ENCODE measurements around the gene SPSB3. TPM values are rescaled to one million over a fixed set of nuclear protein-coding genes. Genes with fewer than 3 reads are reported as not detected.

Gene SPSB3
- polyA plus RNA-seq, 2 donors: 69.1 to 126 TPM

DNA sequence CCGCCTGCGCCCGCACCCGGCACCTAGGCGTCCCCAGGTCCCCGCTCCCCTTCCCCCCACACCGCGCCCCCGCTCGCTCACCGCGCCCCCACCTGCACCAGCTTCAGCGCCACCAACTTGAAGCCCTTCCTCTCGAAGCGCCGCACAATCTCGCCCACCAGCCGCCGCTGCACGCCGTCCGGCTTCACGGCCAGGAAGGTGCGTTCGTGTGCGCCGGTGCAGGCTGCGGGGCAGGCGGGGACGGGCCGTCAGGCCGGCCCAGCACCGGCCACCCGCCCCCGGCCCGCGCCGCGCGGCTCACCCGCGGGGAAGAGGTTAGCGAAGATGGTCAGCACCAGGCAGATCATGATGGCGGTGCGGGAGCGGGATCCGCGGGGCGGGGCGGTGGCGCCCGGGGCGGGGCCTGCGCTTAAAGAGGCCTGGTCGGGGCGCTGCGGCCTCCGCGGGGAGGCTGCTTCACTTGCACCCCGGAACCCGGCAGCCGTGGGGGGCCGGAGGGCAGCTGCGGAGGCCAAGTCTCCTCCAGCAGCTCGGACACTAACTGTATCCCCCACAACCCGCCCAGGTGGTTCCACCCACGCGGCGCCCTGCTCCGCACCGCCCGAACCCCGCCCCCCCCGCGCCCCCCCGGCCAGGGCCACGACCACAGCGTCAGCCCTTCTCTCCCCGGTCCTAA, 11.0 kb downstream of the SPSB3 start, which contains the start of gene NME3:
NME3 (minus strand) TSS at position 356 of the 676 bp plus-strand sequence; CDS start at position 347, 9 bp downstream.
- Histone ChIP-seq H3K36me3 (ENCODE audit: control insufficient read depth in 2 of 2, insufficient read depth in 2 of 2, low read length in 1 of 2) (peaks cover 7 to 43% of the 10 kb centered on the region in 2 donors), H3K4me3 (ENCODE audit: low read depth in 1 of 2, low read length in 2 of 2) (peak within 1 kb of the TSS; percentile 78 to 93), H3K9me3 (ENCODE audit: control insufficient read depth in 2 of 2, insufficient read depth in 1 of 2, low read depth in 1 of 2, low read length in 1 of 2) (no peaks in the 10 kb centered on the region), H3K27me3 (ENCODE audit: control insufficient read depth in 1 of 2, insufficient read depth in 2 of 2, low read length in 2 of 2) (no peaks in the 10 kb centered on the region), H3K27ac (ENCODE audit: low read depth in 2 of 2, low read length in 1 of 2) (peak within 1 kb of the TSS; percentile 92 to 97), H3K4me1 (ENCODE audit: control insufficient read depth in 2 of 2, insufficient read depth in 2 of 2, low read length in 1 of 2) (peaks cover 4 to 31% of the 10 kb centered on the region in 2 donors)
- 1 to 3% methylated on average over 58 to 79 of the region's 79 CpGs for WGBS, 2 donors

DNA sequence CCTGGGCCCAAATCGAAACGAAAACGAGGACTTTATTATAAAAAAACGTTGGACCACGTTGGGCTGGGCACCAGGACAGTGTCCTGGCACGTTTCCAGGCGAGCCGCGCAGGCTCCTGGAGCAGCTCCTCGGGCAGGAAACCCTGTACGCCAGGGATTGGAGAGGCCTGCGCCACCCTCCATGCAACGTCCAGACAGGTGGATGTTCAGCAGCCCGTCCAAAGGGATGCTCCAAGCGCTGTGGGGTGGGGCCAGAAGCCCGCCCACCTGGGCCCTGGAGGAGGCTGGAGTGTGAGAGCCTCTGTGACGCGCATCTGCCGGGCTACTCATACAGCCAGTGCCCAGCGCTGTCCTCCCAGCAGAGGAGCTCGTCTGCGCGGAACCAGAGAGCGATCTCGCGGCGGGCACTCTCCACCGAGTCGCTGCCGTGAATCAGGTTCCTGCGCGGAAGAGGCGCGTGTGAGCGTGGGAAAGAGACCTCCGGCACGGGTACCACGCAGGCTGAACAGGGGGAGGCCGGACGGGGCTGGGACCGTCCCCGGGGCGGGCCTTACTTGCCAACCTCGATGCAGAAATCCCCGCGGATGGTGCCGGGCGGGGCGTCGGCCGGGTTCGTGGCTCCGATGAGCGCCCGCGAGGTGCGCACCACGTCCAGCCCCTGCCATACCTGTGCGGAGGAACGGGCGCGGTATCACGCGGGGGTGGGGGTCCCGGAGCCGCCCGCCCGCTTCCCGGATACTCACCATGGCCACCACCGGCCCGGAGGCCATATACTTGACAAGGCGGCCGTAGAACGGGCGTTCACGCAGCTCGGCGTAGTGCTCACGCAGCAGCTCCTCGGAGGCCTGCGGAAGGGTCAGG, 11.8 kb downstream of the SPSB3 start:
- WGBS, 2 donors: 6 to 12% methylated on average over 54 to 81 of the region's 81 CpGs
- Histone ChIP-seq H3K4me1 (ENCODE audit: control insufficient read depth in 2 of 2, insufficient read depth in 2 of 2, low read length in 1 of 2) (peaks cover 4 to 31% of the 10 kb centered on the region in 2 donors), H3K27ac (ENCODE audit: low read depth in 2 of 2, low read length in 1 of 2) (peak overlapping the region; percentile 77 to 97)

DNA sequence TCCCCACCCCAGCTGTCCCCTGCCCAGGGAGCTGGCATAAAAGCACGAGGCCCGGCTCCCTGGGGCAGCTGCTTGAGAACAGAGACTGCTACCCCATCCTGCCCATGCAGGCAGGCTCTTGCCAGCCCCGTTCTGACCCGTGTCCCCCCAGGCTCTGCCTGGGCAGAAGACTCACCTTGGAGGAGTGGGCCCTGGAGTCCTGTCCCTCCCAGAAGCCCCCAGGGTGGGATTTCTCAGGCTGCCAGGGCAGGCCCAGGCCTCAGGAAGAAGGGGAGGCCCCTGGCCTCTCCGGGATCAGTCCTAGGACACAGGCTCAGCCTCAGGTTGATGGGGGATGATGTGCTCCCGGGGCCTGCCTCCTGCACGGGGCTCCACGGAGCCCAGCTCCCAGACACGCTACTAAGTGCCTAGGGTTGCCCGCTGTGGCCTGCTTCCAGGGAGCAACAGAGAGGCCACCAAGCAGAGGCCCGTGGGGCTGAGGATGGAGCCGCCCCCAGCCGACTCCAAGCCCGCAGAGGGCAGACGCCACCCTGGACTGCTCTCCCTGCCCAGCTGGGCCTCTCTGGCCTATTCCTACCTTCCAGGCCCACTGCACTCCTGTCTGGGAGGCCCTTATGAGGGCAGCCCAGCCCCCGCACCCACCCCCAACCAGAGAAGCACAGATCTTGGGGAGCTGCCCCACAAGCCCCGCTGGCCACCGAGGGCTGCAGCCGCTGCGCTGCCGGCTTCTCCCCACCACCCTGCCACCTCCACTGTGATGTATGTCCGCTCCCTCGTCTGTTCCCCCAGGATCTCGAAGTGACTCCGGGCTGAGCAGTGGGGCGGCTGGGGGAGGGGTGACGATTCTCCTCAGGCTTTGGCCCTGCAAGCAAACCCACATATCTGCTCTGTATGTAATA, 12.7 kb downstream of the SPSB3 start:
- Histone ChIP-seq H3K27me3 (ENCODE audit: control insufficient read depth in 1 of 2, insufficient read depth in 2 of 2, low read length in 2 of 2) (no peaks in the 10 kb centered on the region), H3K27ac (ENCODE audit: low read depth in 2 of 2, low read length in 1 of 2) (peak overlapping the region in 1 of 2 donors; percentile 45), H3K9me3 (ENCODE audit: control insufficient read depth in 2 of 2, insufficient read depth in 1 of 2, low read depth in 1 of 2, low read length in 1 of 2) (no peaks in the 10 kb centered on the region), H3K4me3 (ENCODE audit: low read depth in 1 of 2, low read length in 2 of 2) (no peak overlapping the region), H3K36me3 (ENCODE audit: control insufficient read depth in 2 of 2, insufficient read depth in 2 of 2, low read length in 1 of 2) (peaks cover 7 to 44% of the 10 kb centered on the region in 2 donors), H3K4me1 (ENCODE audit: control insufficient read depth in 2 of 2, insufficient read depth in 2 of 2, low read length in 1 of 2) (peaks cover 4 to 25% of the 10 kb centered on the region in 2 donors)
- WGBS, 2 donors: 71 to 72% methylated on average over 26 to 27 of the region's 27 CpGs

More for the DNA sequence above, 11.8 kb downstream of the SPSB3 start:
- no peaks in the 10 kb centered on the region for H3K27me3 ChIP-seq (ENCODE audit: control insufficient read depth in 1 of 2, insufficient read depth in 2 of 2, low read length in 2 of 2)
- peaks cover 7 to 43% of the 10 kb centered on the region in 2 donors for H3K36me3 ChIP-seq (ENCODE audit: control insufficient read depth in 2 of 2, insufficient read depth in 2 of 2, low read length in 1 of 2)
- H3K9me3 ChIP-seq (ENCODE audit: control insufficient read depth in 2 of 2, insufficient read depth in 1 of 2, low read depth in 1 of 2, low read length in 1 of 2): no peaks in the 10 kb centered on the region
- peak overlapping the region; percentile 78 to 93 for H3K4me3 ChIP-seq (ENCODE audit: low read depth in 1 of 2, low read length in 2 of 2)

DNA sequence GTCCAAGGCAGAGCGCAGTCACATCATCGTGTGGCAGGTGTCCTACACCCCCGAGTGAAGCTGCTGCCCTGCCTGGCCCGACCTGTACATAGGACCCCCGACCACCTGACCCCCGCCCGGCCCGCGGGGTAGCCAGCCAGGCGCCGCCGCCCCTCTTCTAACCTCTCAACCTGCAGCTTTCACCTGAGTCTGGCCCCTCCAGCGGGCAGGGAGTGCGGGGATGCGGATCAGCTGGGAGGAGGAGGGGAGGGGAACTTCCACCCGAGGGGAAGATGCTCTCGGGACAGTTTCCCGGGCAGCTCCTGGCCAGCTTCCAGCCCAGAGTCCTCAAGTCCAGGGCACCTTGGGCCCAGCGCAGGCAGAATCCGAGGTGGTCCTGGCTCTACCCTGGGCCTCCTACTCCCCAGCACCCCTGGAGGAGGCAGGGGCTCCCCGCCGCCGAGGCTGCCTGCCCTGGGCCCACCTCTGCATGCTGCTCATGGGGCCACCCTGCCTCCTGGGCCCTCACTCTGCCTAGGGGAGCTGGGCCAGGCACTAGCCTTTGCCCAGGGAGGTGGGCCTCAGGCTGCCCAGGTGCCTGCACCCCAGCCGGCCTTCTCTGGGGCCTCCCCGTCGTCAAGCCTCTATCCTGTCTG, 13.5 kb downstream of the SPSB3 start:
- Histone ChIP-seq H3K36me3 (ENCODE audit: control insufficient read depth in 2 of 2, insufficient read depth in 2 of 2, low read length in 1 of 2) (peaks cover 7 to 52% of the 10 kb centered on the region in 2 donors), H3K4me3 (ENCODE audit: low read depth in 1 of 2, low read length in 2 of 2) (no peak overlapping the region), H3K4me1 (ENCODE audit: control insufficient read depth in 2 of 2, insufficient read depth in 2 of 2, low read length in 1 of 2) (peaks cover 0 to 22% of the 10 kb centered on the region in 2 donors), H3K27ac (ENCODE audit: low read depth in 2 of 2, low read length in 1 of 2) (no peak overlapping the region), H3K9me3 (ENCODE audit: control insufficient read depth in 2 of 2, insufficient read depth in 1 of 2, low read depth in 1 of 2, low read length in 1 of 2) (no peaks in the 10 kb centered on the region), H3K27me3 (ENCODE audit: control insufficient read depth in 1 of 2, insufficient read depth in 2 of 2, low read length in 2 of 2) (no peaks in the 10 kb centered on the region)
- 75 to 79% methylated on average over 11 to 26 of the region's 26 CpGs for WGBS, 2 donors

DNA sequence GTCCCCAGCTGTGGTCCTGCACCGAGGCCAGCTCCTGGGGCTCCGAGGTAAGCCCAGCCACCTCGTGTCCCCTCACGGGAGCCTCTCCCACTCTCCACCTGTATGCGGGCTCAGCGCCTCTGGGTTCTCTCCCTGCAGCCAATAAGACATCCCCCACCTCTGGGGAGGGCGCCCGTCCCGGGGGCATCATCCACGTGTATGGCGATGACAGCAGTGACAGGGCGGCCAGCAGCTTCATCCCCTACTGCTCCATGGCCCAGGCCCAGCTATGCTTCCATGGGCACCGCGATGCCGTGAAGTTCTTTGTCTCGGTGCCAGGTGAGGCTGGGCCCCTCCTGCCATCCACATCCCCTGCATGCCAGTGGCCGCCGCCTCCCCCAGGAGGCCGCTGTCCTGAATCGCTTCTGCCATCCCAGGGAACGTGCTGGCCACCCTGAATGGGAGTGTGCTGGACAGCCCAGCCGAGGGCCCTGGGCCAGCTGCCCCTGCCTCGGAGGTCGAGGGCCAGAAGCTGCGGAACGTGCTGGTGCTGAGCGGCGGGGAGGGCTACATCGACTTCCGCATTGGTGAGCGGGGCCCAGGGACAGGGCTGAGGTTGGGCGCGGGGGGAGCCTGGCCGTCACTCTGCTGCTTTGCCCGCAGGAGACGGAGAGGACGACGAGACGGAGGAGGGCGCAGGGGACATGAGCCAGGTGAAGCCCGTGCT, 14.2 kb downstream of the SPSB3 start:
- Histone ChIP-seq H3K9me3 (ENCODE audit: control insufficient read depth in 2 of 2, insufficient read depth in 1 of 2, low read depth in 1 of 2, low read length in 1 of 2) (no peaks in the 10 kb centered on the region), H3K27ac (ENCODE audit: low read depth in 2 of 2, low read length in 1 of 2) (no peak overlapping the region), H3K4me3 (ENCODE audit: low read depth in 1 of 2, low read length in 2 of 2) (no peak overlapping the region), H3K4me1 (ENCODE audit: control insufficient read depth in 2 of 2, insufficient read depth in 2 of 2, low read length in 1 of 2) (peaks cover 0 to 20% of the 10 kb centered on the region in 2 donors), H3K36me3 (ENCODE audit: control insufficient read depth in 2 of 2, insufficient read depth in 2 of 2, low read length in 1 of 2) (peaks cover 7 to 52% of the 10 kb centered on the region in 2 donors), H3K27me3 (ENCODE audit: control insufficient read depth in 1 of 2, insufficient read depth in 2 of 2, low read length in 2 of 2) (no peaks in the 10 kb centered on the region)
- WGBS, 2 donors: 85 to 88% methylated on average over 41 of the region's 41 CpGs

DNA sequence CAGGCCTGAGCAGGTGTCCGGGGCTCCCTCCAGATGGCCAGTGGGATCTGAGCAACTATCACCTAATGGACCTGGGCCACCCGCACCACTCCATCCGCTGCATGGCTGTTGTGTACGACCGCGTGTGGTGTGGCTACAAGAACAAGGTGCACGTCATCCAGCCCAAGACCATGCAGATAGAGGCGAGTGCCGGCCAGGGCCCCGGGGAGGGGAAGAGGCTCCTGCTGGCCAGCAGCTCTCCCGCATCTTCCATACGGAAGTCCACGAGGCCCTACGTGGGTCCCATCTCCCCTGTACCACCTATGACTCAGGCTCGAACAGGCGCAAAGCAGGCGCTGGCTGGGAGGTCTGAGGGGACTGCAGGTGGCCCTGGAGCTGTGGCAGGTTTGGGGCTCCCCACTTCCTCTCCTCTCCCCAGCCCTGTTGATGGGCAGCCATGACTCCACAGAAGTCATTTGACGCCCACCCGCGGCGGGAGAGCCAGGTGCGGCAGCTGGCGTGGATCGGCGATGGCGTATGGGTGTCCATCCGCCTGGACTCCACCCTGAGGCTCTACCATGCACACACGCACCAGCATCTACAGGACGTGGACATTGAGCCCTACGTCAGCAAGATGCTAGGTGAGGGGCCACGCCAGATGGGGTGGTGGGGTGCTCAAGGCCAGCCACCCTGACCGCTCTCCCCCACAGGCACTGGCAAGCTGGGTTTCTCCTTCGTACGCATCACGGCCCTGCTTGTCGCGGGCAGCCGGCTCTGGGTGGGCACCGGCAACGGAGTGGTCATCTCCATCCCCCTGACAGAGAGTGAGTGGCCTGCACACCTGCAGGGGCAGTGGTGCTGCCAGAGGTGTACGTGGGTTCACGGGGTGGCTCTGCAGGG, 15.0 kb downstream of the SPSB3 start:
- Histone ChIP-seq H3K9me3 (ENCODE audit: control insufficient read depth in 2 of 2, insufficient read depth in 1 of 2, low read depth in 1 of 2, low read length in 1 of 2) (no peaks in the 10 kb centered on the region), H3K36me3 (ENCODE audit: control insufficient read depth in 2 of 2, insufficient read depth in 2 of 2, low read length in 1 of 2) (peaks cover 7 to 60% of the 10 kb centered on the region in 2 donors), H3K4me3 (ENCODE audit: low read depth in 1 of 2, low read length in 2 of 2) (no peak overlapping the region), H3K27me3 (ENCODE audit: control insufficient read depth in 1 of 2, insufficient read depth in 2 of 2, low read length in 2 of 2) (no peaks in the 10 kb centered on the region), H3K4me1 (ENCODE audit: control insufficient read depth in 2 of 2, insufficient read depth in 2 of 2, low read length in 1 of 2) (peaks cover 0 to 20% of the 10 kb centered on the region in 2 donors), H3K27ac (ENCODE audit: low read depth in 2 of 2, low read length in 1 of 2) (no peak overlapping the region)
- WGBS, 2 donors: 89 to 90% methylated on average over 42 of the region's 42 CpGs

DNA sequence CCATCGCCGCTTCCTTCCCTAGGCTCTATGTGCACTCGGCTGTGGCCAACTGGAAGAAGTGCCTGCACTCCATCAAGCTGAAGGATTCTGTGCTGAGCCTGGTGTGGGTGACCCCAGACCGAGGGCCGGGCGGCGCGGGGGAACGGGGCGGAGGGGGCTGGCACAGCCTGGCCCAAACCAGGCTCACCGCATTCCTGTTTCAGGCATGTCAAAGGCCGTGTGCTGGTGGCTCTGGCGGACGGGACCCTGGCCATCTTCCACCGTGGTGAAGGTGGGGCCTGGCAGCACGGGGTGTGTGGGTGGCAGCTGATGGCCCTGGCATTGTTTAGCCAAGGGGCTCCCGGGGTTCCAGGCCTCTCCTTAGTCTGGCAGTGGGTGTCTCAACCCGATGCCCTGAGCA, 15.7 kb downstream of the SPSB3 start:
- 60 to 62% methylated on average over 18 of the region's 18 CpGs for WGBS, 2 donors
- Histone ChIP-seq H3K36me3 (ENCODE audit: control insufficient read depth in 2 of 2, insufficient read depth in 2 of 2, low read length in 1 of 2) (peaks cover 7 to 62% of the 10 kb centered on the region in 2 donors), H3K9me3 (ENCODE audit: control insufficient read depth in 2 of 2, insufficient read depth in 1 of 2, low read depth in 1 of 2, low read length in 1 of 2) (peaks cover 0 to 1% of the 10 kb centered on the region in 2 donors), H3K27me3 (ENCODE audit: control insufficient read depth in 1 of 2, insufficient read depth in 2 of 2, low read length in 2 of 2) (no peaks in the 10 kb centered on the region), H3K4me3 (ENCODE audit: low read depth in 1 of 2, low read length in 2 of 2) (no peak overlapping the region), H3K27ac (ENCODE audit: low read depth in 2 of 2, low read length in 1 of 2) (no peak overlapping the region), H3K4me1 (ENCODE audit: control insufficient read depth in 2 of 2, insufficient read depth in 2 of 2, low read length in 1 of 2) (peaks cover 0 to 14% of the 10 kb centered on the region in 2 donors)

DNA sequence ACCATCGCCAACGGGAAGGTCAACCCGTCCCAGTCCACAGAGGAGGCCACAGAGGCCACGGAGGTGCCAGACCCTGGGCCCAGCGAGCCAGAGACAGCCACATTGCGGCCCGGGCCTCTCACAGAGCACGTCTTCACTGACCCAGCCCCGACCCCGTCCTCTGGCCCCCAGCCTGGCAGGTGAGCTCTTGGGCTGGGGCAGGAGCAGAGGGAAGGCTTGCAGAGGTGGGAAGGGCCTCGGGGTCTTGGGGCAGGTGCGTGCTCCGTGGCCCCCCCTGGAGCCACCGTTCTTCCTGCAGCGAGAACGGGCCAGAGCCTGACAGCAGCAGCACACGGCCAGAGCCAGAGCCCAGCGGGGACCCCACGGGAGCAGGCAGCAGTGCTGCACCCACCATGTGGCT, 16.1 kb downstream of the SPSB3 start:
- no peak overlapping the region for H3K27ac ChIP-seq (ENCODE audit: low read depth in 2 of 2, low read length in 1 of 2)
- H3K4me3 ChIP-seq (ENCODE audit: low read depth in 1 of 2, low read length in 2 of 2): no peak overlapping the region
- peaks cover 7 to 62% of the 10 kb centered on the region in 2 donors for H3K36me3 ChIP-seq (ENCODE audit: control insufficient read depth in 2 of 2, insufficient read depth in 2 of 2, low read length in 1 of 2)
- WGBS, 2 donors: 78 to 81% methylated on average over 19 of the region's 19 CpGs
- peaks cover 0 to 14% of the 10 kb centered on the region in 2 donors for H3K4me1 ChIP-seq (ENCODE audit: control insufficient read depth in 2 of 2, insufficient read depth in 2 of 2, low read length in 1 of 2)
- H3K27me3 ChIP-seq (ENCODE audit: control insufficient read depth in 1 of 2, insufficient read depth in 2 of 2, low read length in 2 of 2): no peaks in the 10 kb centered on the region
- peaks cover 0 to 1% of the 10 kb centered on the region in 2 donors for H3K9me3 ChIP-seq (ENCODE audit: control insufficient read depth in 2 of 2, insufficient read depth in 1 of 2, low read depth in 1 of 2, low read length in 1 of 2)

All from esophagus (tissue), 2 donors.